Mammary epithelial cell (primary cell): ENCODE results near the gene SSB.

Source experiments
- EZH2 ChIP-seq: IDR thresholded peaks from 2 replicates; pipeline ENCODE4 v1.6.1; 2012; ENCODE audit warnings: low read length, inconsistent platforms, borderline replicate concordance
- TF ChIP-seq, protein P1 (sequence below), 2 donors: IDR thresholded peaks in 1 of 2; conservative IDR thresholded peaks in 1 of 2; 2 replicates each; pipeline ENCODE4 v1.5.1; 2011 to 2012; ENCODE audit warnings: inconsistent platforms in 2 of 2, low read length in 2 of 2, mild to moderate bottlenecking in 2 of 2, control low read depth in 1 of 2, low read depth in 1 of 2; ENCODE audit not compliant: insufficient read depth in 1 of 2; ENCODE audit errors: extremely low read depth in 1 of 2

DNA sequence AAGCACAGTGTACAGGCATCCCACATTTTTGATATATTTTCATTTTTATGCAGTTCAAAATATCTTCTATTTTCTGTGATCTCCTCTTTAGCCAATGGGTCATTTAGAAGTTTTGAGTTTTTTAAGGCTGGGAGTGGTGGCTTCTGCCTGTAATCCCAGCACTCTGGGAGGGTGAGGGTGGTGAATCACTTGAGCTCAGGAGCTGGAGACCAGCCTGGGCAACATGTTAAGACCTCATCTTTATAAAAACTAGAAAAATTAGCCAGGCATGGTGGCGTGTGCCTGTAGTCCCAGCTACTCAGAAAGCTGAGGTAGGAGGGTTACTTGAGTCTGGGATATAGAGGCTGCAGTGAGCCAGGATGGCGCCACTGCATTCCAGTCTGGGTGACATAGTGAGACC, 46.3 kb downstream of the SSB start:
- TF ChIP-seq, protein P1, sequence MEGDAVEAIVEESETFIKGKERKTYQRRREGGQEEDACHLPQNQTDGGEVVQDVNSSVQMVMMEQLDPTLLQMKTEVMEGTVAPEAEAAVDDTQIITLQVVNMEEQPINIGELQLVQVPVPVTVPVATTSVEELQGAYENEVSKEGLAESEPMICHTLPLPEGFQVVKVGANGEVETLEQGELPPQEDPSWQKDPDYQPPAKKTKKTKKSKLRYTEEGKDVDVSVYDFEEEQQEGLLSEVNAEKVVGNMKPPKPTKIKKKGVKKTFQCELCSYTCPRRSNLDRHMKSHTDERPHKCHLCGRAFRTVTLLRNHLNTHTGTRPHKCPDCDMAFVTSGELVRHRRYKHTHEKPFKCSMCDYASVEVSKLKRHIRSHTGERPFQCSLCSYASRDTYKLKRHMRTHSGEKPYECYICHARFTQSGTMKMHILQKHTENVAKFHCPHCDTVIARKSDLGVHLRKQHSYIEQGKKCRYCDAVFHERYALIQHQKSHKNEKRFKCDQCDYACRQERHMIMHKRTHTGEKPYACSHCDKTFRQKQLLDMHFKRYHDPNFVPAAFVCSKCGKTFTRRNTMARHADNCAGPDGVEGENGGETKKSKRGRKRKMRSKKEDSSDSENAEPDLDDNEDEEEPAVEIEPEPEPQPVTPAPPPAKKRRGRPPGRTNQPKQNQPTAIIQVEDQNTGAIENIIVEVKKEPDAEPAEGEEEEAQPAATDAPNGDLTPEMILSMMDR (conservative IDR thresholded peaks at IDR 0.05 in 1 of 2, IDR thresholded peaks at IDR 0.05 in 1 of 2; ENCODE audit: extremely low read depth in 1 of 2, insufficient read depth in 1 of 2, low read depth in 1 of 2, low read length in 2 of 2) = no peak
- no peak for TF ChIP-seq EZH2
